Endothelial cell of umbilical vein (primary cell): ENCODE results near the gene PPM1D. TPM values are rescaled to one million over a fixed set of nuclear protein-coding genes. Genes with fewer than 3 reads are reported as not detected.
"Not testable (repeated sequence)": the region's sequence is repeated elsewhere in the genome, so short reads cannot be mapped to it uniquely, and the experiment has no call there.

ENCODE experiments used
- BruUV-seq: library from RNA; stranded (reverse); fragments of 400-500 nt; replicated peaks from 2 replicates; lab custom pipeline; 2021; lab: Mats Ljungman, UMichigan
- CTCF ChIA-PET: fragments of 300-600, 350-600 bp; sonication (Branson Sonifier 250); formaldehyde crosslinking; loops from one replicate; lab custom pipeline; 2021; ENCODE audit warnings: antibody characterized with exemption, inconsistent platforms; lab: Charles Lee
- POLR2A ChIA-PET: fragments of 300-600, 350-600 bp; sonication (Branson Sonifier 250); formaldehyde crosslinking; loops from one replicate; lab custom pipeline; 2021; ENCODE audit warnings: antibody characterized with exemption, inconsistent platforms; lab: Charles Lee
- DNase-seq: peaks from one replicate; pipeline ENCODE4 v3.0.0-alpha.2; 2011; ENCODE audit warnings: low read depth, low spot score
- FAIRE-seq: peaks from 2 replicates; lab custom pipeline; 2011; peaks lifted over from hg19 to GRCh38; lab: Jason Lieb, UNC
- H2AFZ ChIP-seq: 2 replicates; pipeline ENCODE4 v1.6.0; 2012; ENCODE audit warnings: low read depth, low read length, control low read depth, inconsistent platforms
- H3K27ac ChIP-seq: 2 replicates; pipeline ENCODE4 v1.5.1; 2011; ENCODE audit warnings: low read depth, mild to moderate bottlenecking, control low read depth, low read length, moderate library complexity; ENCODE audit not compliant: insufficient read depth
- H3K27me3 ChIP-seq, 2 experiments: 2 replicates each; pipeline versions ENCODE4 v1.6.0 to v1.6.1; 2011; ENCODE audit warnings: low read length in 2 of 2, mixed read lengths in 1 of 2; ENCODE audit not compliant: control insufficient read depth in 2 of 2, insufficient read depth in 2 of 2
- H3K36me3 ChIP-seq, 2 experiments: 2 replicates in 1 of 2; 3 replicates in 1 of 2; pipeline ENCODE4 v1.5.1; 2011; ENCODE audit warnings: low read length in 2 of 2, mild to moderate bottlenecking in 1 of 2, moderate library complexity in 1 of 2; ENCODE audit not compliant: control insufficient read depth in 2 of 2, insufficient read depth in 2 of 2; ENCODE audit errors: extremely low read depth in 1 of 2
- H3K4me1 ChIP-seq: 3 replicates; pipeline ENCODE4 v1.5.1; 2011; ENCODE audit warnings: mild to moderate bottlenecking, low read length; ENCODE audit not compliant: control insufficient read depth, insufficient read depth; ENCODE audit errors: extremely low read depth
- H3K4me2 ChIP-seq: 2 replicates; pipeline ENCODE4 v1.6.1; 2011; ENCODE audit warnings: low read length, control low read depth, mixed read lengths; ENCODE audit not compliant: insufficient read depth
- H3K4me3 ChIP-seq, 3 experiments: fragments of 200-600 bp in 1 of 3; sonication (generic), shearing (Covaris generic) in 1 of 3; replicated peaks in 1 of 3; 2 replicates each; pipeline ENCODE4 v1.5.1; 2011 to 2016; ENCODE audit warnings: control low read depth in 3 of 3, low read length in 3 of 3, mild to moderate bottlenecking in 2 of 3, inconsistent platforms in 1 of 3, low read depth in 1 of 3, moderate library complexity in 1 of 3; ENCODE audit not compliant: insufficient read depth in 1 of 3
- H3K79me2 ChIP-seq: 2 replicates; pipeline ENCODE4 v1.6.0; 2012; ENCODE audit warnings: low read length, inconsistent platforms; ENCODE audit not compliant: control insufficient read depth, insufficient read depth
- H3K9ac ChIP-seq: replicated peaks from 2 replicates; pipeline ENCODE3; 2011; ENCODE audit warnings: low read length, control low read depth; ENCODE audit not compliant: insufficient read depth; ENCODE audit errors: extremely low read depth
- H3K9me1 ChIP-seq: replicated peaks from 3 replicates; pipeline ENCODE4 v1.6.0; 2011; ENCODE audit warnings: mild to moderate bottlenecking, low read length; ENCODE audit not compliant: control insufficient read depth, insufficient read depth; ENCODE audit errors: extremely low read depth
- H3K9me3 ChIP-seq: replicated peaks from 2 replicates; pipeline ENCODE4 v1.5.1; 2012; ENCODE audit warnings: low read length, inconsistent platforms; ENCODE audit not compliant: control insufficient read depth, insufficient read depth
- H4K20me1 ChIP-seq: replicated peaks from 2 replicates; pipeline ENCODE3; 2011; ENCODE audit warnings: mild to moderate bottlenecking, low read length; ENCODE audit not compliant: control insufficient read depth, insufficient read depth; ENCODE audit errors: extremely low read depth
- CTCF ChIP-seq, 2 donors: IDR thresholded peaks; 1 replicate in 1 of 2; 2 replicates in 1 of 2; pipeline ENCODE4 v1.5.1; 2011; ENCODE audit warnings: low read length in 2 of 2, mild to moderate bottlenecking in 2 of 2, moderate library complexity in 2 of 2, control low read depth in 1 of 2, inconsistent platforms in 1 of 2, low read depth in 1 of 2; ENCODE audit not compliant: insufficient read depth in 1 of 2; ENCODE audit errors: extremely low read depth in 1 of 2
- EZH2 ChIP-seq: IDR thresholded peaks from 2 replicates; pipeline ENCODE4 v1.6.1; 2012; ENCODE audit warnings: borderline replicate concordance, low read depth, mild to moderate bottlenecking, moderate library complexity, low read length, inconsistent platforms; ENCODE audit not compliant: severe bottlenecking
- FOS ChIP-seq: IDR thresholded peaks from 2 replicates; pipeline ENCODE4 v1.6.1; 2011; ENCODE audit warnings: mild to moderate bottlenecking, low read length, moderate library complexity, borderline replicate concordance; ENCODE audit not compliant: insufficient read depth
- GATA2 ChIP-seq: IDR thresholded peaks from 2 replicates; pipeline ENCODE4 v1.7.0; 2011; ENCODE audit warnings: low read depth, mild to moderate bottlenecking, moderate library complexity, mixed read lengths, low read length; ENCODE audit not compliant: insufficient read length, insufficient read depth
- JUN ChIP-seq: IDR thresholded peaks from 2 replicates; pipeline ENCODE4 v1.6.1; 2011; ENCODE audit warnings: borderline replicate concordance, low read depth; ENCODE audit not compliant: insufficient read length, insufficient read depth
- MAX ChIP-seq: IDR thresholded peaks from 2 replicates; pipeline ENCODE4 v1.6.1; 2011; ENCODE audit not compliant: insufficient read depth, insufficient read length
- MYC ChIP-seq: IDR thresholded peaks from one replicate; pipeline ENCODE4 v1.6.1; 2011; ENCODE audit warnings: mild to moderate bottlenecking, low read depth, low read length
- POLR2A ChIP-seq: IDR thresholded peaks from 2 replicates; pipeline ENCODE4 v1.6.1; 2012; ENCODE audit warnings: low read depth, mild to moderate bottlenecking, control low read depth, low read length
- POLR2AphosphoS5 ChIP-seq: IDR thresholded peaks from 2 replicates; pipeline ENCODE4 v1.6.1; 2012; ENCODE audit warnings: low read depth, mild to moderate bottlenecking, control low read depth, low read length, moderate library complexity; ENCODE audit not compliant: insufficient read depth
- dilution Hi-C: fragments of 300-500 bp; cut with MboI; formaldehyde crosslinking; loops from one replicate; pipeline ENCODE4 v1.15.0; 2019; ENCODE audit warnings: low sequenced_read_pairs; ENCODE audit not compliant: extremely low pct_ligation_motif_present
- intact Hi-C: fragments of 100-400 bp; cut with micrococcal nuclease; formaldehyde crosslinking; loops from one replicate; pipeline ENCODE4 v1.10.0; 2022
- polyA plus RNA-seq, 4 experiments: library from polyadenylated mRNA; depleted of rRNA in 3 of 4; stranded (reverse) in 3 of 4; unstranded in 1 of 4; fragments of >200 nt; gene quantifications; 2 replicates each; pipeline versions ENCODE4 v1.2.1 to v1.2.3, GENCODE V29; 2011 to 2012; ENCODE audit warnings: missing spikeins in 1 of 4
- total RNA-seq: library from RNA; stranded (reverse); gene quantifications from 2 replicates; pipeline ENCODE4 v1.2.3, GENCODE V29; 2021

Gene PPM1D
- total and polyA plus RNA-seq, 2 donors (not counting 3 experiments of a cell fraction or from before 2014, with no cell fraction given), result 7.9 to 19.0 TPM

- ChIA-PET CTCF (interaction anchor here (1.2 kb wide), 2 partner anchors 9 to 44 kb away, joined by 3 read pairs; no protein-coding TSS in a partner anchor), POLR2A (no interaction called here)
- Histone ChIP-seq H4K20me1 (no peaks in the 10 kb centered on the region), H3K27me3 (no peaks in the 10 kb centered on the region), H3K4me1 (peaks cover 2% of the 10 kb centered on the region), H2AFZ (no peak overlapping the region), H3K4me3 (no peak overlapping the region), H3K36me3 (no peaks in the 10 kb centered on the region), H3K4me2 (no peak overlapping the region), H3K9me3 (no peaks in the 10 kb centered on the region), H3K9me1 (no peaks in the 10 kb centered on the region), H3K9ac (no peak overlapping the region), H3K79me2 (peaks cover 88% of the 10 kb centered on the region), H3K27ac (no peak overlapping the region)
- intact Hi-C loops, result no loop called here
- TF ChIP-seq POLR2A, result no peak
- TF ChIP-seq FOS, result no peak
- no peak for TF ChIP-seq JUN
- TF ChIP-seq POLR2AphosphoS5, result no peak
- no peak for TF ChIP-seq CTCF (IDR thresholded peaks at IDR 0.05; ENCODE audit: extremely low read depth in 1 of 2, insufficient read depth in 1 of 2, low read depth in 1 of 2, low read length in 2 of 2)
- no peak for TF ChIP-seq EZH2
- TF ChIP-seq MYC, result no peak
- TF ChIP-seq GATA2, result no peak
- no peak for TF ChIP-seq MAX
- FAIRE-seq (no peak), DNase-seq (no peak)
- dilution Hi-C loops, result no loop called here
- no TSS peak for BruUV-seq
Observed at GRCh38 chr17:60613325-60613724, 13.3 kb downstream of the PPM1D start.

GRCh38 chr17:60613796-60614195 lies 13.8 kb downstream of the PPM1D start:
- H3K79me2 ChIP-seq, result peaks cover 91% of the 10 kb centered on the region
- not testable (repeated sequence) for H3K9me3 ChIP-seq

DNA sequence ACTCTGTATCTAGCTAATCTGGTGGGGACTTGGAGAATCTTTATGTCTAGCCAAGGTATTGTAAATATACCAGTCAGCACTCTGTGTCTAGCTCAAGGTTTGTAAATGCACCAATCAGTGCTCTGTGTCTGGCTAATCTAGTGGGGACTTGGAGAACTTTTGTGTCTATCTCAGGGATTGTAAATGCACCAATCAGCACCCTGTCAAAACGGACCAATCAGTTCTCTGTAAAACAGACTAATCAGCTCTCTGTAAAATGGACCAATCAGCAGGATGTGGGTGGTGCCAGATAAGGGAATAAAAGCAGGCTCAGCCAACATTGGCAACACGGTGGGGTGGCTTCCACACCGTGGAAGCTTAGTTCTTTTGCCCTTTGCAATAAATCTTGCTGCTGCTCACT lies 14.3 kb downstream of the PPM1D start:
- H3K36me3 ChIP-seq, H3K27me3 ChIP-seq, intact Hi-C loops, H2AFZ ChIP-seq, dilution Hi-C loops, H3K27ac ChIP-seq, H4K20me1 ChIP-seq, H3K4me1 ChIP-seq, H3K4me3 ChIP-seq, DNase-seq, H3K4me2 ChIP-seq, H3K9me3 ChIP-seq, H3K9me1 ChIP-seq, BruUV-seq, H3K9ac ChIP-seq, FAIRE-seq, POLR2A ChIA-PET: not testable (repeated sequence)
- CTCF ChIA-PET, result interaction anchor here (1.2 kb wide), 1 partner anchor 13 kb away, joined by 6 read pairs; no protein-coding TSS in a partner anchor
- peaks cover 91% of the 10 kb centered on the region for H3K79me2 ChIP-seq

More at GRCh38 chr17:60613796-60614195, 13.8 kb downstream of the PPM1D start:
- H3K36me3 ChIP-seq, H4K20me1 ChIP-seq, dilution Hi-C loops, H3K9me1 ChIP-seq, DNase-seq, H2AFZ ChIP-seq, POLR2A ChIA-PET, BruUV-seq, H3K4me1 ChIP-seq, H3K4me2 ChIP-seq, H3K9ac ChIP-seq, H3K4me3 ChIP-seq, FAIRE-seq, H3K27me3 ChIP-seq, intact Hi-C loops, H3K27ac ChIP-seq: not testable (repeated sequence)
- CTCF ChIA-PET, result interaction anchor here (1.2 kb wide), 1 partner anchor 12 kb away, joined by 6 read pairs; no protein-coding TSS in a partner anchor
